HG02798 (cell line): ENCODE measurements around the gene FGR.

Experiments
- ATAC-seq: cut with Tn5 transposase; IDR thresholded peaks from one replicate; pipeline ENCODE4 v1.9.1; 2021; ENCODE audit warnings: mild to moderate bottlenecking; ENCODE audit not compliant: unreplicated experiment, poor library complexity

The FGR gene

DNA sequence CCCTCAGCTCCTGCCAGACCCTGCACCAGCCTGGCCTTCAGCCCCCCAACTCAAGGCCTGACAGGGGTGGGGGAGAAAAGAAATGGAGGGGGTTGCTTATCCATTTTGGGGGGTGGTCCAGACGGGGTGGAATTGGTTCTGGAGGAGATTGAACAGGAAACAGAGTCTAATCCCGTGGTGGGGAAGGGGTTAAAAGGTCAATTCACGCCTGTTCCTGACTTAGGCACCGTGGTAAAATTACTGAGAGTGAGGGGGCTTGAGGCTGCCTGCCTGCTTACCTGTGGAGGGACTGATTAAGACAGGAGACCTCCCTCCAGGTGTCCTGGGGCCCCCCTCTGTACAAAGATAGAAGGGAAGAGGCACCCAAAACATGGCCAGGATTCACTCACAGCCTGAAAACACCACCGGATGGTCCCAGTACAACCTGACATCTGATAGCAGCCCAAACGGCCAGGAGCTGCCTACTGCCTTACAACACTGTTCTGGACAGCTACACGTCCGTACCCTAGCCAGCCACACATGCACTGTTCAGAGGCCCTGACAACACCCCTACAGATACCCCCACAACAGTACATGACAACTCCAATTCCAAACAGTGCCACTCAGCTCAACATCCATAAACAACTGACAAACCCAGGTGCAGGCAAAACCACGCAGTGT, 62.8 kb downstream of the FGR start:
- ATAC-seq, result no peak

DNA sequence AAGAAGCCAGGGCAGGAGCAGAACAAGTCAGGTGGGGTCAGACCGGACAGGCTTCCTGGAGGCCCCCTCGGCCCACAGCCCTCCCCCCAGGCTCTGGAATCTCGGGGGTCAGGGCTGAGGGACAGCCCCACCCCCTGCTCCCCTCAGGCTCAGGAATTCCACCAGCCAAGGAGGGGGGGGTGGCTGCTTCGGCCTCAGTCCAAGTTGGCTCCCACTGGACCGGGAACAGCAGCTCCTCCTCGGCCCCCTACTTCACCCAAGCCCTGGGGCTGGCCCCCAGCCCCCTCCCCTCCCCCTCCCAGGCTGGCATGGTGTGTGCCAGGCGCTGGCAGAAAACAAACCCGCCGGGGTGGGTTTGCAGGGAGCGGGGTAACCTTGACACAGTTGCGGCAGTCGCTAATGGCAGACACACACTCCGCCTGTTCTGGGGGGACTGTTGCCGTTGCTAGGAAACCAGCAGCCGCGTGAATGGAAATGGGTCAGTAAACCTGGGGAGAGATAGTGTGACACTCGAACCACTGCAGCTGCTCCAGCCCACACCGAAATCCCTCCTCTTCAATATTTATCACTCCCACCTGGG, 63.5 kb downstream of the FGR start:
- no peak for ATAC-seq

DNA sequence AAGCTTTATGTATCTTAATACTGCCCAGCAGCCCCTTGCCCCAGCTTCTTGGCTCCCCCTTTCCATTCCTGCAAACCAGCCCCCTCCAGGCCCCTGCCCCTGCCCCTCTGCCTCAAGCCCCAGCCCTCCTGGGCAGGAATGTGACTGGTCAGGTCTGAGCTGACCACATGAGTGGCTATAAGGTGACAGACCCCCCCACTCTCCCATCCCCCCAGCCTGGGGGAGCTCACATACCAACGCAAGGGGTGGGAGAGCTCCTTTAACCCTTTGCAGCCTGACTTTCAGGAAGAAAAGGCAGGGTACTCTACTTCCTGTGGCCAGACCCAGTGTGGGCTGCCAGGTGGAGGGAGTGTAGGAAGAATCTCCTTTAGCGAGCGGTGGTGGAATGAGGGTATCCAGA, 64.2 kb downstream of the FGR start:
- no peak for ATAC-seq

DNA sequence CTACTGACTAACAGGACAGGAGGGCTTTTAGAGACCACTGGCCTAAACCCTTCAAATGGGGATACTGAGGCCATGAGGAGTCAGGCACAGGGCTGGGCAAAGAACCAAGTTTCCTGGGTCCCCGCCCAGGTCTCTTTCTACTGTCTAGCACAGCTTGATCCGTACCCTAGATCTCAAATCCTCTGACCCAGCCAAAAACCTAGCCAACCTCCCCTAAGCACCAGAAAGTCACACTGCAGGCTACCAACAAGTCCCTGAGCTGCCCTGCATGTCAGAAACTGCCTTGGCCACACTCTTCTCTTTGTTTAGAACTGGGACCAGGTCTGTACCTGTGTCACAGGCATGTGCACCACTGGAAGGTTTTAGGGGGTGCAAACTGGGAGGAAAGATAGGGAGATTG, 64.6 kb downstream of the FGR start:
- ATAC-seq, result no peak

DNA sequence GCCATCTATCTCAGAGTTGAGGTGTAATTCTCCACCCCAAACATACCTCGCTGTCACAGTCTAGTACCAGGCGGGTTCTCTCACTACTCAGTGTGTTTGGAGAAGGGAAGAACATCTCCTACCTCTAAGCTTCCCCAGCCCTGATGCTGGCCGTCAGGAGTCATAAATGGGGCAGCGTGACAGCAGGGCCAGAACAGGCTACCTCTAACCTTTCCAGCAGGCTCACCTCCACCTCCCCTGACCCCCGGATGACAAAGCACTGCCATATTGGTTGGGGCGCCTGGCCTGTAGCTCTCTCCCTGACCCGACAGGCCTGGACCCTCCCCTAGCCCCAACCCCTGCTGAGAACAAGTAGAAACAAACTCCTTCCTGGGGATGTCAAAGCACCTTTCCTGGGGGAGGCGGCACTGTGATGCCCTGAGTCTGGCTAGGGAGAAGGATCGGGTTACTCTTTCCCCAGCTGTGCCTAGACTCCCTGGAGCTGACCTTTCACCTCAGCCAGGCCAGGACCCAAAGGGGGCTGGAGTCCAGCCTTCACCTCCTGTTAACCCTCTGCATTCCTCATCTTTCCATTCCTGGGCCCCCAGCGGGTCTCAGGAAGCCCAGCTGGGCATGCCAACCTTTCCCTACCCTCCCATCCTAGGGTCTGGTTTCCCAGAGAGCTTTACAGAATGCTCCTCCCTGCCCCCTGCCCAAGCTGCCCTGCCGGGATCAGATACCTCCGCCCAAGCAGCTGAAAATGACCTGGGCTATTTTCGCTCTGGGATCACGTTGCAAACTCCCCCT, 65.3 kb downstream of the FGR start:
- no peak for ATAC-seq

DNA sequence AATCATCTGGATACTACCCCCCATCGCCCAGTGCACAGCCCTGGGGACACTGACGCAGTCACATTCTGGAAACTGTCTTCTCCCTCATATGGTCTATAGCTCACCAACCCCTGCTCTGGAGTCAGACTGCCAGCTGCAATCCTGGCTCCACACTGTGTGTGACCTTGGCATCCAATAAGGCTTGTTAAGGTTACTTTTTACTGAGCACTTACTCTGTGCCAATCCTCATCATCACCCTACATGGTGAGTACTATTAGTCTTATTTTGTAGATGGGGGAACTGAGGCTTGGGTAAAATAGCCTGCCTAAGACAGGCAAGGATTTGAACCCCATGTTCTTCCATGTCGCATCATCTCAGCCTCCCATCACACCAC, 65.9 kb downstream of the FGR start:
- no peak for ATAC-seq

DNA sequence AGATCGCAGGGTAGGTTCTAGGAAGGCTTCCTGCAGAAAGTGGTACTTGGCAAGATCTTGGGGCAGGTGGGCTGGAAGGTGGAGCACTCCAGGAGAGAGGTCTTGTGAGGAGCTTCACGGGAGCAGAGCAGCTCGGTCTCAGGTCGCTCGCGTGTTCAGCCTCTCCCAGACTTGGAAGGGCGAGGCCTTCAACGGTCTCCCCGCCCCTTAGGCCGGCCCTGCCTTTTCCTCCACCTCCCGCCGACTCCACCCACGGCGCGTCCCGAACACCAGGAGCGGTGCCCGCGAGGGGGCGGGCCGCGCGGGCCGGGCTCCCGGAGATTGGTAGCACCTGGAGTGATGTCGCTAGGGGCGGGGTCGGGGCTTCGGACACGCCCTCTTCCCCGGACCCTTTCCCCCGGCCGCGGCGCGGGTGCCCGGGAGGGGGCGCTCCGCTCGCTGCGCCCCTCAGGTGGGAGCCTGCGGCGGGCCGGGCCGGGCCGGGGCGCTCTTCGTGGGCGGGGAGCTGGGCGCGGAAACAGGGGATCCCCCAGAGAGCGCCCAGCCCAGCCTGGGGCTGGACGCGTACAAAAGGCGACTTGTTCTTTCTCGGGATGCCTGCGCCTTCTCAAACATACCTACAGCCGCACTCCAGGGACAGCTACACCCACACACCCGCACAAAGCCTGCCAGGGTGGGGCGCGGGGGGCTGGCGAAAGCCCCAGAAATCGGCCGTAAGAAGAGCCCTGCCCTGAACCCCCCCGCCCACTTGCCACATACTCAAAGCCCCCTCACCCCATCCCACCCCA, 66.5 kb downstream of the FGR start:
- ATAC-seq, result peak; percentile 94

DNA sequence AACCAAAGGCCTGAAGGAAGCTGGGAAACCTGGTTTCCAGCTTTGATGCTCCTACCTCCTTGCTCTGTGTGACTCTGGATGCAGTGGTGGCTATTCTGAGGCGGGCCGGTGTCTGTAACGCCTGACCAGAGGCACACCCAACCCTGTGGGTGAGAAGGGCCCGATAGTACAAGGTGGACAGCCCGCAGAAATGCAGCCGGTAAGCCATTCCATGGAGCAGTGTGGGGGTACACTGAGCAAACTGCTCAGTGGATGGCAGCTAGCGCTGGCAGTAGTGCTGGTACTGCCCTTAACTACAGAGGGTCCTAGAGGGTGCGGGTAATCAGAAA, 67.0 kb downstream of the FGR start:
- ATAC-seq, result peak; percentile 2

DNA sequence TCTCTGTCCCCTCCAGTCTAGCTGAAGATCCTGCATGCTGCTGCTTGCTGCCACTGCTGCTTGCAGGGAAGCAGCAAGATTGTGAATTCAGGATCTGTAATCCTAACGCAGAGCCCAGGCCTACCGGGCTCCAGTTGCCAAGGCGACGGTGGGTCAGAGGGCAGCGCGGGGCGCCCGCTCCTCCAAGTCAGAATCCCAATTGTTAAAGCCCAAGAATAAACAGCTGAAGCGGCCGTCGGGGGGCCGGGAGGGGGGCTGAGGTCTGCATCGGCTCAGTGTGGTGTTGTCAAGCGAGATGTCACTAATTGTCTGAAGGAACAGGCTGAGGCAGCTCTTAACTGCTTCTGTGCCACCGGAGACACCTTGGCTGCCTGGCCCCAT, 67.8 kb downstream of the FGR start:
- ATAC-seq, result no peak

DNA sequence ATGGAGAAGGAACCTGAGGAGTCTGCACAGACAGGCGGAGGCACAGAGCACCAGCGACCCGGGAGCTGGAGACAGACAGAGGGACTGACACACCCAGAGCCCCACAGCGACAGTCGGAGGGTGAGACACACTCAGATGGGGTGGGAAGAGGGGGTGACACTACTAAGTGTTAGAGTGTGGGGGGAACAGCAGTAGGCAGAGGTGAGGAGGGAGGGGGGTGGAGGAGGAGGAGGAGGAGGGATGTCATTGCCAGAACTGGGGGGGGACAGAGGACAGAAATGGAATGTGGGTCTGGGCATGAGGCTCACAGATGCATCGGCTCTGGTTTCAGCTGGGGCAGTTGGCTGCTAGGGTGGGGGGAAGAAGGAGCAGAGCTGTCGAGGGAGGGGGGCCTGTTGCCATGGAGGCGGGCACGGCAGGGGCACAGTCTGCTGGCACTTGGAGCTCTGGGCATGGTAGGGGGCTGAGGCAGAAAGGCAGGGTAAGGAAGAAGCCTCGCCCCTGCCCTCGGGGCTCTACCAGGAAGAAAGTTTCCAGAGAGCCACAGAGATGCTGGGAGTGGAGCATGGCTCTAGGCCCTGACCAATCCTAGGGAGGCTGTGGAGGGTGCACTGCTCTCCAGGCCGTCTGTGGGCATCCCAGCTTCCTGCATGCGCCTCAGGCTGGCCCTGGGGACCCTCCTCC, 68.4 kb downstream of the FGR start:
- ATAC-seq, result no peak

DNA sequence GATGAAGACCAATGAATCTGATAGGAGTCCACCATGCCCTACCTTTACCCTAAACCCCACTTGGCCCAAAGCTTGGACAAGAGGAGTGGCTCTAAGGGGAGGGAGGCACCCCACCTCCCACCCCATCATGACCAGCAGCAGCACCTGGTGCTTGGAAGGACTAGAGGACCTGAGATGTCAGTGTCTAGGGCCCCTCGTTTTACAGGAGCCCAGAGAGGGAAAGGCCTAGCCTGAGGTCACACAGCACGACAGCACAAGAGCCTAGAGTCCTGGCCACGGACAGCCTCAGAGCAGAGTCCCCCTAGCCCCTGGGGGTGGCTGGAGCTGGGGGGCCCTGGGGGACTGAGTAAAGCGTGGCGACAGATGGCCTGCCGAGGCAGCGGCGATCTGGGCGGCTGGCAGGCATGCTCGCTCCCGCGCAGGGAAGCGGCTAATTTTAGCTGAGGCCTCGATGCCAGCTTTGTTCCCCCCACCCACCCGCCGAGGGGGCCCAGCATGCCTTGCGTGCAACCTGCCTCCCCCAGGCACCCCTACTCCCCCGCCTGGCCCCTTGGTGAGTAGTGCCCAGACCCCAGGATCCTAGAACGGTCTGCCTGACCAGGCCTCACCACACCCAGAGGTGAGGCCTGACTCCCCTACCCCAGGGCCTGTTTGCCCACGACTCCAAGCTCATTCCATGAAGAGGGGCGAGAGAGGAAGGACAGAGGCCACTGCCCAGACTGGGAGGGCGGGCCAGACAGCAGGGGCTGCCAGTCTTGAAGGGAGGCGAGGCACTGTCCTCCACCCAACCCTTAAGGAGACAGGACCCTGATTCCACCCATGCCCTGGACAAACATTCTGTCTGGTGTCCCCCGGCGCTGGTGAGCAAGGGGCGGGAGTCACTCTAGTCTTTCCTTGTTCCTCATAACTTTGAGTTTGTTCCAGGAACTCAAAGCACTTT, 70.0 kb downstream of the FGR start:
- no peak for ATAC-seq

DNA sequence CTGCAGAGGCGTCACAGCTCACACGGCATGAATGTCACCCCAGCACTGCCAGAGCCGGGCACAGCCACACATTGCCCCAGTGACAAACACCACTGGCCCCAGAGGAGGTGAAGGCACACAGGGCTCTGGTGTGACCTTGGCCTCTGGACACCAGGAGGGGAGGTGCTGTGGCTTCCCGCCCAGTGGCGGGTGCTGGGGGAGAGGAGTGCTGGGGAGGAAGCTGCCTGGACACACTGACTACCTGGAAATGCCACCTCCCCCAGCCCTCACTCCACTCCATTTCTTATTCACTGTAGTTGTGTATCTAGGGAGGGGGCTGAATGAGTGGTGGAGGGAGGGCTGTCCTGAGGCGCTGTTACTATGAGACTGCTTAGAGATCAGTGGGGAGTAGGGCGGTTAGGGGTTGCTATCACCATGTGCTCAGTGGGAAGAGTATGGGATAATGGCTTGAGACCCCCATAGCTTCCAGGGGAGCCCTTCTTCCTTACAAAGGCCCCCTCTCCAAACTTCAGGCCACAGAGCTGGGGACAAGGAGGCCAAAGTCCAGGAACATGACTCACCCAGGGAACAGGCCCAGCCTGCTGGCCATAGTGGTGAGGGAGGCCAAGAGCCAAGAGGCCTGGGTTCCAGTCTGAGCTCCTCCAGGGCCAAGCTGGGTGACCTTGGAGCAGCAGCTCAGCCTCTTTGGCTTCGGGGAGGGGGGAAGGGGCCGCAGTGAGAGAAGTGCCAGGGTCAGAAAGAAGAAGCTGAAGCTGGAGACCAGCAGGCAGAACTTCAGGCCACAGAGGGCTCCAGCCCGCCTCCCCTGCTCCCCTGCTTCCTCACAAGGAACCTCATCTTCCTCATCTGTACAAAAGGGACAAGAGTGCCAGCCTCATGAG, 71.2 kb downstream of the FGR start:
- ATAC-seq, result no peak

DNA sequence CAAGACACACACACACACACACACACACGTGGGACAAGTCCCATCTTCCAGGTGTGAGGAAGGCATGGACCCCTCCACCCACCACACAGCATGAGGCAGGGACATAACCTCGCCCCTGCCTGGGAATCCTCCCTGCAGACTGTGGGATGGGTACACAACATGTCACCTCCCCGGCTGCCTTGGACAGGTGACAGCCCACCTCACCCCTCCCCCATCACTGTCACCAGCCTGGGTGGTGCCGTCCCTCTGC, 71.7 kb downstream of the FGR start:
- ATAC-seq, result no peak

DNA sequence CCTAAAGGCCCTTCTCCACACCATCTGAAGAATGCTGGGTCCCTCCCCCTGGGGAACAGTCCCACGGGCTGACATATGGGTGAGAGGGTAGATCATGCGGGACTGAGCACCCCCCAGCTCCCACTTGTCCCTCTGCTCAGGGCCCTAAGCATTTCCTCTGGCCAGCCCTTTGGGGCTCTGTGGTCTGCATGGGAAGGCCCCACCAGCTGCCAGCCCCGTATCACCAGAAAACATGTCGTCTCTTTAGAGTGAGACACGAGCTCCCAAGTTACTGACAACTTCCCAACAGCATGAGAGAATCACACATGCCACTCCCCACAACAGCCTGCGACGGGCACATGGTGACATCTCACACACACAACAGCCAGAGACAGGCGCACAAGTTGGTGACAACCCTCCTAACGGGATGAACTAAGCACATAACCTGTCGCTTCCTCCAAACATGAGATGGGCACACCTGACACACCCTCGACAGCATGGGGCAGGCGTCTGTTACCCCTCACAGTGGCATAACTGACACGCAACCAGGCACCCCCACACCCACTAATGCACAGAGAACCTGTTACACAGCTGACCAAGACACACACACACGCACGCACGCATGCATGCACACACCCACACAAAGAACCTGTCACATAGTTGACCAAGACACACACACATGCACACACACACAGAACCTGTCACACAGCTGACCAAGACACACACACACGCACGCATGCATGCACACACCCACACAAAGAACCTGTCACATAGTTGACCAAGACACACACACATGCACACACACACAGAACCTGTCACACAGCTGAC, 72.2 kb downstream of the FGR start:
- ATAC-seq, result no peak
